Gastroesophageal sphincter (tissue), 3 donors: ENCODE measurements around the gene GABRG3.

Experiments used
- POLR2A ChIP-seq, 2 donors: fragments of 450-650 bp; IDR thresholded peaks; one replicate each; pipeline ENCODE4 v1.6.1; 2017; ENCODE audit warnings: antibody characterized with exemption in 2 of 2, mild to moderate bottlenecking in 2 of 2, moderate library complexity in 1 of 2
- POLR2AphosphoS5 ChIP-seq: sonication (generic); formaldehyde crosslinking; IDR thresholded peaks from one replicate; pipeline ENCODE4 v1.6.1; 2017; ENCODE audit warnings: antibody characterized with exemption
- TF ChIP-seq, protein P1 (sequence below), 4 experiments: fragments of 200-600 bp in 2 of 4; fragments of 450-650 bp in 2 of 4; sonication (generic) in 1 of 4; IDR thresholded peaks; one replicate each; pipeline ENCODE4 v1.5.1; 2017 to 2019; ENCODE audit warnings: antibody characterized with exemption in 4 of 4, mild to moderate bottlenecking in 2 of 4, moderate library complexity in 2 of 4

DNA sequence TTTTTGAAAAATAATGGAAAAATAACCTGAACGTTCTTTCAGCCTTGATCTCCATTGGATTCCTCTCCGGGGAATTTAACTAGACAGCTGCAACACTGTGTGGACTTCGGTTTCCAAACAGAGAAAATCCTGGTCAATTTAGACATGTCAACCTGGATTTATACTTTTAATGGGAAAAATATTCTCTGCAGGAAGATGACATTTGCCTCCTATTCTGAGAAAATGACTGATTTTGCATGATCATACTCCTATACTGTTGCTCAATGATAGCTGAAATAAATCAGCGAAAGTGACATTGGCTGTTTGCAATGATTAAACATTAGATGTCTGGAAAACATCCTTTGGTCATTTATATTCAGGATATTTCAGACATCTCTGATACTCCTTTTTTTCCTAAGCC, 94.8 kb downstream of the GABRG3 start:
- TF ChIP-seq, protein P1, sequence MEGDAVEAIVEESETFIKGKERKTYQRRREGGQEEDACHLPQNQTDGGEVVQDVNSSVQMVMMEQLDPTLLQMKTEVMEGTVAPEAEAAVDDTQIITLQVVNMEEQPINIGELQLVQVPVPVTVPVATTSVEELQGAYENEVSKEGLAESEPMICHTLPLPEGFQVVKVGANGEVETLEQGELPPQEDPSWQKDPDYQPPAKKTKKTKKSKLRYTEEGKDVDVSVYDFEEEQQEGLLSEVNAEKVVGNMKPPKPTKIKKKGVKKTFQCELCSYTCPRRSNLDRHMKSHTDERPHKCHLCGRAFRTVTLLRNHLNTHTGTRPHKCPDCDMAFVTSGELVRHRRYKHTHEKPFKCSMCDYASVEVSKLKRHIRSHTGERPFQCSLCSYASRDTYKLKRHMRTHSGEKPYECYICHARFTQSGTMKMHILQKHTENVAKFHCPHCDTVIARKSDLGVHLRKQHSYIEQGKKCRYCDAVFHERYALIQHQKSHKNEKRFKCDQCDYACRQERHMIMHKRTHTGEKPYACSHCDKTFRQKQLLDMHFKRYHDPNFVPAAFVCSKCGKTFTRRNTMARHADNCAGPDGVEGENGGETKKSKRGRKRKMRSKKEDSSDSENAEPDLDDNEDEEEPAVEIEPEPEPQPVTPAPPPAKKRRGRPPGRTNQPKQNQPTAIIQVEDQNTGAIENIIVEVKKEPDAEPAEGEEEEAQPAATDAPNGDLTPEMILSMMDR (IDR thresholded peaks at IDR 0.05): no peak
- TF ChIP-seq POLR2A (IDR thresholded peaks at IDR 0.05) (no peak), POLR2AphosphoS5 (no peak)
